HEK293 (cell line): ENCODE results near the gene MAP4K5.

Experiments used
- MEIS1 ChIP-seq: sonication (generic); formaldehyde crosslinking; IDR thresholded peaks from 2 replicates; pipeline ENCODE4 v1.8.1; 2022; ENCODE audit warnings: missing genetic modification reagents, mild to moderate bottlenecking, borderline replicate concordance
- ZFP41 ChIP-seq: fragments of 450-650 bp; formaldehyde crosslinking; IDR thresholded peaks from 2 replicates; pipeline ENCODE4 v1.5.1; 2016; ENCODE audit warnings: missing biosample characterization, missing genetic modification characterization, borderline replicate concordance
- ZNF23 ChIP-seq: fragments of 450-650 bp; formaldehyde crosslinking; IDR thresholded peaks from 2 replicates; pipeline ENCODE4 v1.5.1; 2016; ENCODE audit warnings: missing biosample characterization, missing genetic modification characterization, borderline replicate concordance
- ZNF324 ChIP-seq: fragments of 450-650 bp; formaldehyde crosslinking; IDR thresholded peaks from 2 replicates; pipeline ENCODE4 v1.5.1; 2016; ENCODE audit warnings: missing biosample characterization, missing genetic modification characterization
- ZNF391 ChIP-seq: fragments of 450-650 bp; formaldehyde crosslinking; IDR thresholded peaks from 2 replicates; pipeline ENCODE4 v1.5.1; 2016; ENCODE audit warnings: low read depth, missing biosample characterization, missing genetic modification characterization, borderline replicate concordance
- TF ChIP-seq, protein P1 (sequence below): fragments of 450-650 bp; formaldehyde crosslinking; IDR thresholded peaks from 2 replicates; pipeline ENCODE4 v1.5.1; 2016; ENCODE audit warnings: missing biosample characterization, missing genetic modification characterization
- TF ChIP-seq, protein P2 (sequence below): fragments of 450-650 bp; IDR thresholded peaks from 2 replicates; pipeline ENCODE4 v1.5.1; 2018; ENCODE audit warnings: missing biosample characterization, missing genetic modification characterization
- TF ChIP-seq, protein P3 (sequence below): fragments of 450-650 bp; formaldehyde crosslinking; IDR thresholded peaks from 2 replicates; pipeline ENCODE4 v1.5.1; 2016; ENCODE audit warnings: missing biosample characterization, missing genetic modification characterization
- TF ChIP-seq, protein P4 (sequence below): fragments of 450-650 bp; formaldehyde crosslinking; IDR thresholded peaks from 2 replicates; pipeline ENCODE4 v1.5.1; 2016; ENCODE audit warnings: missing biosample characterization, missing genetic modification characterization

DNA sequence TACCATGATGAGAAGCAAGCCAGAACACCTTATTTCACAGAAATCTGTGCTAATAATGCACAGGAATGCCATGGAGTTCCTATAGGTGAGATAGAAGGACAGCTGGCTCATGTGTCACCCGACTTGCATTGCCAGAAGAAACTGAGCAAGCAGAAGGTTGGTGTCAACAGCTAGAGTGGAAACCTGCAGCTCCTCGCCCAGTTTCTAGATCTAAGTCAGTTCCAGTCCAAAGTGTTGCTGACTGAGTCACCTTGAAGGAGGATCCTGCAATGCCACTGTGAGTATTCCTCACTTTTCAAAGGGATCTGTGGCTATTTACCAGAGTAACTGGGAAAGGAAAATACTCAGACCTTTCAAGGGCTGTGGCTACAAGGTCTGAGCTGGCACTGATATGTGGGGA, 152.8 kb downstream of the MAP4K5 start:
- TF ChIP-seq ZFP41 (tag by site-specific recombination), result no peak
- TF ChIP-seq ZNF324 (tag by site-specific recombination), result no peak
- TF ChIP-seq, protein P1, sequence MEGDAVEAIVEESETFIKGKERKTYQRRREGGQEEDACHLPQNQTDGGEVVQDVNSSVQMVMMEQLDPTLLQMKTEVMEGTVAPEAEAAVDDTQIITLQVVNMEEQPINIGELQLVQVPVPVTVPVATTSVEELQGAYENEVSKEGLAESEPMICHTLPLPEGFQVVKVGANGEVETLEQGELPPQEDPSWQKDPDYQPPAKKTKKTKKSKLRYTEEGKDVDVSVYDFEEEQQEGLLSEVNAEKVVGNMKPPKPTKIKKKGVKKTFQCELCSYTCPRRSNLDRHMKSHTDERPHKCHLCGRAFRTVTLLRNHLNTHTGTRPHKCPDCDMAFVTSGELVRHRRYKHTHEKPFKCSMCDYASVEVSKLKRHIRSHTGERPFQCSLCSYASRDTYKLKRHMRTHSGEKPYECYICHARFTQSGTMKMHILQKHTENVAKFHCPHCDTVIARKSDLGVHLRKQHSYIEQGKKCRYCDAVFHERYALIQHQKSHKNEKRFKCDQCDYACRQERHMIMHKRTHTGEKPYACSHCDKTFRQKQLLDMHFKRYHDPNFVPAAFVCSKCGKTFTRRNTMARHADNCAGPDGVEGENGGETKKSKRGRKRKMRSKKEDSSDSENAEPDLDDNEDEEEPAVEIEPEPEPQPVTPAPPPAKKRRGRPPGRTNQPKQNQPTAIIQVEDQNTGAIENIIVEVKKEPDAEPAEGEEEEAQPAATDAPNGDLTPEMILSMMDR (tag by site-specific recombination), result no peak
- TF ChIP-seq, protein P2, sequence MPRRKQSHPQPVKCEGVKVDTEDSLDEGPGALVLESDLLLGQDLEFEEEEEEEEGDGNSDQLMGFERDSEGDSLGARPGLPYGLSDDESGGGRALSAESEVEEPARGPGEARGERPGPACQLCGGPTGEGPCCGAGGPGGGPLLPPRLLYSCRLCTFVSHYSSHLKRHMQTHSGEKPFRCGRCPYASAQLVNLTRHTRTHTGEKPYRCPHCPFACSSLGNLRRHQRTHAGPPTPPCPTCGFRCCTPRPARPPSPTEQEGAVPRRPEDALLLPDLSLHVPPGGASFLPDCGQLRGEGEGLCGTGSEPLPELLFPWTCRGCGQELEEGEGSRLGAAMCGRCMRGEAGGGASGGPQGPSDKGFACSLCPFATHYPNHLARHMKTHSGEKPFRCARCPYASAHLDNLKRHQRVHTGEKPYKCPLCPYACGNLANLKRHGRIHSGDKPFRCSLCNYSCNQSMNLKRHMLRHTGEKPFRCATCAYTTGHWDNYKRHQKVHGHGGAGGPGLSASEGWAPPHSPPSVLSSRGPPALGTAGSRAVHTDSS (tag by site-specific recombination), result no peak
- TF ChIP-seq ZNF391 (tag by site-specific recombination), result no peak
- TF ChIP-seq ZNF23 (tag by site-specific recombination), result no peak
- TF ChIP-seq MEIS1 (CRISPR knock-in tag), result no peak
- TF ChIP-seq, protein P3, sequence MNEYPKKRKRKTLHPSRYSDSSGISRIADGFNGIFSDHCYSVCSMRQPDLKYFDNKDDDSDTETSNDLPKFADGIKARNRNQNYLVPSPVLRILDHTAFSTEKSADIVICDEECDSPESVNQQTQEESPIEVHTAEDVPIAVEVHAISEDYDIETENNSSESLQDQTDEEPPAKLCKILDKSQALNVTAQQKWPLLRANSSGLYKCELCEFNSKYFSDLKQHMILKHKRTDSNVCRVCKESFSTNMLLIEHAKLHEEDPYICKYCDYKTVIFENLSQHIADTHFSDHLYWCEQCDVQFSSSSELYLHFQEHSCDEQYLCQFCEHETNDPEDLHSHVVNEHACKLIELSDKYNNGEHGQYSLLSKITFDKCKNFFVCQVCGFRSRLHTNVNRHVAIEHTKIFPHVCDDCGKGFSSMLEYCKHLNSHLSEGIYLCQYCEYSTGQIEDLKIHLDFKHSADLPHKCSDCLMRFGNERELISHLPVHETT (tag by site-specific recombination), result no peak
- TF ChIP-seq, protein P4, sequence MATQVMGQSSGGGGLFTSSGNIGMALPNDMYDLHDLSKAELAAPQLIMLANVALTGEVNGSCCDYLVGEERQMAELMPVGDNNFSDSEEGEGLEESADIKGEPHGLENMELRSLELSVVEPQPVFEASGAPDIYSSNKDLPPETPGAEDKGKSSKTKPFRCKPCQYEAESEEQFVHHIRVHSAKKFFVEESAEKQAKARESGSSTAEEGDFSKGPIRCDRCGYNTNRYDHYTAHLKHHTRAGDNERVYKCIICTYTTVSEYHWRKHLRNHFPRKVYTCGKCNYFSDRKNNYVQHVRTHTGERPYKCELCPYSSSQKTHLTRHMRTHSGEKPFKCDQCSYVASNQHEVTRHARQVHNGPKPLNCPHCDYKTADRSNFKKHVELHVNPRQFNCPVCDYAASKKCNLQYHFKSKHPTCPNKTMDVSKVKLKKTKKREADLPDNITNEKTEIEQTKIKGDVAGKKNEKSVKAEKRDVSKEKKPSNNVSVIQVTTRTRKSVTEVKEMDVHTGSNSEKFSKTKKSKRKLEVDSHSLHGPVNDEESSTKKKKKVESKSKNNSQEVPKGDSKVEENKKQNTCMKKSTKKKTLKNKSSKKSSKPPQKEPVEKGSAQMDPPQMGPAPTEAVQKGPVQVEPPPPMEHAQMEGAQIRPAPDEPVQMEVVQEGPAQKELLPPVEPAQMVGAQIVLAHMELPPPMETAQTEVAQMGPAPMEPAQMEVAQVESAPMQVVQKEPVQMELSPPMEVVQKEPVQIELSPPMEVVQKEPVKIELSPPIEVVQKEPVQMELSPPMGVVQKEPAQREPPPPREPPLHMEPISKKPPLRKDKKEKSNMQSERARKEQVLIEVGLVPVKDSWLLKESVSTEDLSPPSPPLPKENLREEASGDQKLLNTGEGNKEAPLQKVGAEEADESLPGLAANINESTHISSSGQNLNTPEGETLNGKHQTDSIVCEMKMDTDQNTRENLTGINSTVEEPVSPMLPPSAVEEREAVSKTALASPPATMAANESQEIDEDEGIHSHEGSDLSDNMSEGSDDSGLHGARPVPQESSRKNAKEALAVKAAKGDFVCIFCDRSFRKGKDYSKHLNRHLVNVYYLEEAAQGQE, result no peak
